Activated naive CD4-positive, alpha-beta T cell treated with anti-CD3 and anti-CD28 coated beads, Interleukin-2, amount 50 U/mL, for 24 hours (primary cell): ENCODE results near the gene MCF2L.

Source experiments
- H3K27ac Mint-ChIP-seq: one replicate; pipeline ENCODE4 v1.8.0; 2021; ENCODE audit warnings: mild to moderate bottlenecking, mixed read lengths
- H3K27me3 Mint-ChIP-seq: one replicate; pipeline ENCODE4 v1.8.0; 2021; ENCODE audit warnings: mixed read lengths
- H3K36me3 Mint-ChIP-seq: one replicate; pipeline ENCODE4 v1.8.0; 2021; ENCODE audit warnings: mixed read lengths
- H3K4me1 Mint-ChIP-seq: one replicate; pipeline ENCODE4 v1.8.0; 2021; ENCODE audit warnings: mixed read lengths
- H3K4me3 Mint-ChIP-seq: one replicate; pipeline ENCODE4 v1.8.0; 2021; ENCODE audit warnings: mild to moderate bottlenecking, mixed read lengths
- H3K9me3 Mint-ChIP-seq: one replicate; pipeline ENCODE4 v1.8.0; 2021; ENCODE audit warnings: mixed read lengths

Gene MCF2L

DNA sequence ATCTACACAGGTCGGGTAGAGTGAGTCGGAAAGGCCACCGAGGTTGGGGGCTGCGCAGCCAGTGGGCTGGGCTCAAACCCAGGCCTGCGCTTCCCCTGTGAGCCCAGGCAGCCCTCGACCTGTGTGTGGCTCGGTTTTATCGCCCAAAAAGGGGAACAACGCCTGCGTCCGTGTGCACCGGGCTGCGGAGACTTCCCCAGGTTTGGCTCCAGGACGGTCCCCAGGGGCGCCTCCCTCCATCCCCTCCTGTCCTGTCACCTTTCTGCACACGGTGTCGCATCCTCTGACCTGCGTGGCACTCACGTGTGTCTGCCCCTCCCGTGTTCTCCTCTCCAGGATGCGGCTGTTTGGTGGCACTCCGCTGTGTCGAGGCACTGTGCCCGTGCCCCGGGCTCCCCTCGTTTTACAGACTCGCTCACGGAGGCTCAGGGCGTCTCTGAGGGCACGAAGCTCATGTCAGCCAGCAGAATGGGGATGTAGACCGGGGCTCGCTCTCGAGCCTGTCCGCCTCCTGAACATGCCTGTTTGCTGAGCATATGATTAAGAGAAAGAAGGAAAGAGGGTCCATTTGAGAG, 25.9 kb downstream of the MCF2L start:
- H3K4me1 Mint-ChIP-seq, result peaks cover under 1% of the 10 kb centered on the region
- no peaks in the 10 kb centered on the region for H3K27me3 Mint-ChIP-seq
- H3K36me3 Mint-ChIP-seq, result no peaks in the 10 kb centered on the region
- no peaks in the 10 kb centered on the region for H3K9me3 Mint-ChIP-seq
- H3K27ac Mint-ChIP-seq, result no peak overlapping the region
- H3K4me3 Mint-ChIP-seq, result no peak overlapping the region

DNA sequence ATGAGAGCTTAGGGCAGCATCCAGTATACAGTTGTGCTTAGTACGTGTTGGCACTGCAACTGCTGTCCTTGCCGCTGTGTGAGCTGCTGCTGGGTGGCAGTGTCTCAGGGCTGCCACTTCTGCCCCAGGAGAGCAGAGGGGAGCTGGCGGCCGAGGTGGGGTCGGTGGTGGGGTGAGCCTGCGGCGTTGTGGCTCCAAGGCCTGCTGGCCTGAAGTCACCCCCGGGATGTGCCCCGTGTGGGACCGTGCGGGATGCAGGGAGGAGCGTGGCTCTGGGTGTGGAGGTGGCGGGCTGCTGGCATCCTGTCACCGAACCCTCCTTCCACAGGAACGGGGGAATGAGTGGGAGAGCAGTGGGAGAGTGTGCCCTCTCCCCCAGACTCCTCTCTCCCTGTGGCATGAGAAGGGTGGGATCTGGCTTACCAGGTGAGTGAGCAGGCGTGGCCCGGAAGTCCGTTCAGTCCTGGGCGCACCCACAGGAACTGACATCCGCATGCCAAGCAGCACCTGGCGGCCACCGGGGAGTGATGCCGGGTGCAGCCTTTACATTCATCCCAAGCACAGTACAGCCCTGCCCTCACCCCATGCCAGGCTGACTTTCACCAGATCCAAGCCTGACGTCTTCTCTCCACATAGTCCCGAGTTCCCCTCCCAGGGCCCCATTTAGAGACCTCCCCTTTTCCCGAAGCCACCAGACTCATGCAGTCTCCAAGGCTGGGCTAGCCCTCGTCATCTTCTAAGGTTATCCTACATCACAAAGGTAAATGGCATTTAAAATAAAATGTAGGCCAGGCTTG, 26.6 kb downstream of the MCF2L start:
- no peaks in the 10 kb centered on the region for H3K9me3 Mint-ChIP-seq
- H3K4me1 Mint-ChIP-seq, result peaks cover 5% of the 10 kb centered on the region
- no peaks in the 10 kb centered on the region for H3K27me3 Mint-ChIP-seq
- no peaks in the 10 kb centered on the region for H3K36me3 Mint-ChIP-seq
- H3K27ac Mint-ChIP-seq, result no peak overlapping the region
- H3K4me3 Mint-ChIP-seq, result no peak overlapping the region

DNA sequence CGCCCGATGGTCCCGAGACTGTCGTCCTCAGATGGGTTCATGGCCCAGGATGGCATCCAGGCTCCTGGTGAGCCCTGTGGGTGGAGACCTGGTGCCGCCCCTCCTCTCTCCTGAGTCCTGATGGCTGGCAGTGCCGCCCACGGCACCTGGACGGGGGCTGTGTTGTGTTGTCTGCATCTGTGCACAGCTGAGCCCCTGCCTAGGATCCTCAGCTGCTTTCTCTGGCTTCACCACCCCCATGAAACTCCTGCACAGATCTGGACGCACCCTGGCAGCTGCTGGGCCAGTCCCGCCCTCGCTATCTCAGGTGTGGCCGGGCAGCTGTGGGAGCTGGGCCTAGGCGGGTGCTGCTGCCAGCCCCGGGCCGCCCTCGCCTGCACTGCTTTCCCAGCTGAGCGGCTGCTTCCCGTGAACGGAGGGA, 27.7 kb downstream of the MCF2L start:
- no peak overlapping the region for H3K27ac Mint-ChIP-seq
- no peaks in the 10 kb centered on the region for H3K36me3 Mint-ChIP-seq
- H3K4me3 Mint-ChIP-seq, result no peak overlapping the region
- H3K27me3 Mint-ChIP-seq, result no peaks in the 10 kb centered on the region
- peaks cover 5% of the 10 kb centered on the region for H3K4me1 Mint-ChIP-seq
- no peaks in the 10 kb centered on the region for H3K9me3 Mint-ChIP-seq

DNA sequence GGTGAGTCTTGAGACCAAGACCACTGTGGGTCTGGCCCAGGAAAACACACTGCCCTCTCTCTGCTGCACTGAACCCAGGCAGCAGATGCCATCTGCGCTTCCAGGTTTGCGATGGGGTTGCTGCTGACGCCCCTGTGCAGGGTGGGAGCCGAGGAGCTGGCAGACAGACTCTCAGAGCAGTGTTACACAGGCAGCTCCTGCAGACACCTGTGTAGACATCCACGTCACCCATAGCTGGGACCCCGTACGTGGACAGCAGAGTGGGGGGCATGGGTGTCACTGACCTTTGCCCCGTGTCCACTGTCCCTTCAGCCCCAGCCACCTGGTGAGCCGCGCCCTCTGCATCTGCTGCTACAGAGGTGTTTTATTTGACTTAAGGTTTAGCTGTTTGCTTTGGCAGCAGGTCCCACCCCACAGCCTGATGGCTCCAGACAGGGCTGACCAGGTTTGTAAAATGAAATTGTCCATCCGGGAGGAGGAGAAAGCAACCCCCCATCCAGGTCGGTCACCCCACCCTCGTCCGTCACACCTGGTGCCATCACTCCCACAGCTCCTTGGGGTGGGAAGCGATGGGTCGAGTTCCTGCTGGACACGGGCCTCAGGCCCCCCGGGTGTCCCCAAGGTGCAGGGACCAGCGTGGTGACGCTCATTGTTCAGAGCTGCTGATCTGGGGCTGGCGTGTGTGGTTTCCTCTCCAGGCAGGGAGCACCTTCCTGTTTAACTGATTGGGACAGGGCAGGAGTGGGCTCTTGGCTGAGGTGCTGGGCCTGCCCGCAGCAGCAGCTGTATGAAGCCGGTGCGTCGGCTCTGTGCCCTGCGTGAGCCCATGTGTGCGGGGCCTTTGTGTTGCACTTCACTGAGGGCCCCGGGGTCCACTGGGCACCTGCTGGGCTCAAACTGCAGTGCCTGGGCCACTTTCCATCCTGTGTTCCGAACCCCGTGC, 28.4 kb downstream of the MCF2L start:
- H3K4me3 Mint-ChIP-seq, result no peak overlapping the region
- no peaks in the 10 kb centered on the region for H3K27me3 Mint-ChIP-seq
- H3K36me3 Mint-ChIP-seq, result no peaks in the 10 kb centered on the region
- H3K9me3 Mint-ChIP-seq, result no peaks in the 10 kb centered on the region
- H3K27ac Mint-ChIP-seq, result no peak overlapping the region
- peaks cover 5% of the 10 kb centered on the region for H3K4me1 Mint-ChIP-seq

DNA sequence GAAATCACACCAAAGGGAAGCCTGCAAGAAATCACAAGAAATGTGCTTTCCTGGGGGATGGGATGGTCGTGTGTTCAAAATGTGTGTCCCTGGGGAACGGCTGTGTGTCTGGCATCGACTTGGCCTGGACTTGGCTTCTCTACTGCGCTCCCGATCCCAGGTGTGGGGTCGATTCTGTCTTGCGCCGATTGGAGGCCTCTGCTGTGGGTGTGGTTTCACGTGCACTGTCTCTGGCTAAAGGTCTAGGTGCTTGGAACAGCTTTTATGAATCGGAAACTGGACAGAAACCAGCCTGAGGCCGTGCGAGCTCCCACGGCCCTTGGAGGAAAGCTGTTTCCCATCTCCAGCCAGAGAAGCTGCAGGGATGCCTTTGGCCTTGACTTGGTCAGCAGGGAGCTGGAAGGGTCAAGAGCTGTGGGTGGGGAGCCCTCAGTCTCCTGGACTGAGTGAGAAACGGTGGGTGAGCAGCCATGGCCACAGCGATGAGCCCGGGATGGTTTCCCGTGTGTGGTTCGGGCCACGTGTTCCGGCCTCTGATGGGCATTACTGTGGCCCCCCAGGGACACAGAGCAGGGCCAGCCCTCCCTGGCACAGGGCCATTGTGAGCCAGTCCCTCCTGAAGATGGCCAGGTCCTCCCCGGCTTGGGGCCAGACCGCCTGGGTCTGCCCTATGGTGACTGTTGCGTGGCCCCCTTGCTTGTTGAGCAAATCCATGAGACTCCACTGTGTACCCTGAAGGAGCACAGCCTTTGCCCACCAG, 29.7 kb downstream of the MCF2L start:
- H3K36me3 Mint-ChIP-seq, result no peaks in the 10 kb centered on the region
- H3K4me1 Mint-ChIP-seq, result peaks cover 5% of the 10 kb centered on the region
- H3K27ac Mint-ChIP-seq, result no peak overlapping the region
- no peaks in the 10 kb centered on the region for H3K9me3 Mint-ChIP-seq
- H3K4me3 Mint-ChIP-seq, result no peak overlapping the region
- no peaks in the 10 kb centered on the region for H3K27me3 Mint-ChIP-seq

DNA sequence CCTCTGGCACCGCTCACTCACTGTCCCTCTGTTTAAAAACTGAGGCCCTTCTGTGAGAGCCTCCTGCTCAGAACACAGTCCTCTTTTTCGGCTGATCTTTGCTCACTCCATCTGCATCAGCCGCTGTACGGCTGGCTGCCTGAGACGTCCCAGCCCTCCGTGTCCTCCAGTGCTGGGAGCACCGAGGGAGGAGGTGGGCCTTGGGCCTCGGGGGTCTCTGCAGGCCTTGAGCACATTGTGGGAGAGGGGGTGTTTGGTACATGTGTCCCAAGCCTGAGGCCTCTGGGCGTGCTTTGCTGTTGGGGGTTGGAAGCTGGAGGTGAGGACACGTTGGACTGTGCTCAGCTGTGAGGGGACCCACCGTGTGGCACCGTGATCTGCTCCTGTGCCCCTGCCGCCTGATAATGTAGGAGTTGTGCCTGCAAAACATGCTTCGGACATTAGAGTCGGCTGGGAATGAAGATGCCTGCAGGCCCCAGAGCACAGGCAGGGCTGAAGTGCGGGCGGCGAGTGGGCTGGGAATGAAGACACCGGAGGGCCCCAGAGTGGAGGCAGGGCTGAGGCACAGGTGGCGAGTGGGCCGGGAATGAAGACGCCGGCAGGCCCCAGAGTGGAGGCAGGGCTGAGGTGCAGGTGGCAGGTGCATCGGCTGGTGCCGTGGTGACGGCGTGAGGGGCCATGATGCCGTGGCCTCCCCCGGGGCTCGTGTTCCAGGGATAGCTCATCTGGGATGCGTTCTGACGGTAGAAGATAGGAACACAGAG, 30.6 kb downstream of the MCF2L start:
- H3K4me3 Mint-ChIP-seq, result no peak overlapping the region
- peaks cover 5% of the 10 kb centered on the region for H3K4me1 Mint-ChIP-seq
- H3K36me3 Mint-ChIP-seq, result no peaks in the 10 kb centered on the region
- H3K27ac Mint-ChIP-seq, result no peak overlapping the region
- H3K27me3 Mint-ChIP-seq, result no peaks in the 10 kb centered on the region
- no peaks in the 10 kb centered on the region for H3K9me3 Mint-ChIP-seq

DNA sequence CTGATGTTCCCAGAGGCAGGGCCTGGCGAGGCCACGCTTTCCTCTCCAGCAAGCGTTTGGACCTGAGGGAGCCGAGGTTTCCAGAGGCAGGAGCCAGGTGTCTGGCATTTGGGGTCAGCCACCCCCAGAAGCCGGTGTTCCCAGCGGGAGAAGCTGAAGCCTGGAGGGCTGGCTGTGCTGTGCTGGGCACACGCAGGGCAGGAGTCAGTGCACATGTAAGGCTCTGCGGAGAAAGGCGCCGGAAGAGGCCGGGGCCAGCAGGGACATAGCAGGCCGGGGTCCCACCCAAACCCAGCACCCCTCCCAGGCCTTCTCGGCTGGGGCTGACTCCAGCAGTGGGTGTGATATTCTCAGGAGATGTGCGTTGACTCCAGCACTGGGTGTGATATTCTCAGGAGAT, 31.6 kb downstream of the MCF2L start:
- Mint-ChIP-seq H3K9me3 (no peaks in the 10 kb centered on the region), H3K4me1 (peaks cover 8% of the 10 kb centered on the region), H3K27ac (no peak overlapping the region), H3K27me3 (no peaks in the 10 kb centered on the region), H3K36me3 (no peaks in the 10 kb centered on the region), H3K4me3 (no peak overlapping the region)

DNA sequence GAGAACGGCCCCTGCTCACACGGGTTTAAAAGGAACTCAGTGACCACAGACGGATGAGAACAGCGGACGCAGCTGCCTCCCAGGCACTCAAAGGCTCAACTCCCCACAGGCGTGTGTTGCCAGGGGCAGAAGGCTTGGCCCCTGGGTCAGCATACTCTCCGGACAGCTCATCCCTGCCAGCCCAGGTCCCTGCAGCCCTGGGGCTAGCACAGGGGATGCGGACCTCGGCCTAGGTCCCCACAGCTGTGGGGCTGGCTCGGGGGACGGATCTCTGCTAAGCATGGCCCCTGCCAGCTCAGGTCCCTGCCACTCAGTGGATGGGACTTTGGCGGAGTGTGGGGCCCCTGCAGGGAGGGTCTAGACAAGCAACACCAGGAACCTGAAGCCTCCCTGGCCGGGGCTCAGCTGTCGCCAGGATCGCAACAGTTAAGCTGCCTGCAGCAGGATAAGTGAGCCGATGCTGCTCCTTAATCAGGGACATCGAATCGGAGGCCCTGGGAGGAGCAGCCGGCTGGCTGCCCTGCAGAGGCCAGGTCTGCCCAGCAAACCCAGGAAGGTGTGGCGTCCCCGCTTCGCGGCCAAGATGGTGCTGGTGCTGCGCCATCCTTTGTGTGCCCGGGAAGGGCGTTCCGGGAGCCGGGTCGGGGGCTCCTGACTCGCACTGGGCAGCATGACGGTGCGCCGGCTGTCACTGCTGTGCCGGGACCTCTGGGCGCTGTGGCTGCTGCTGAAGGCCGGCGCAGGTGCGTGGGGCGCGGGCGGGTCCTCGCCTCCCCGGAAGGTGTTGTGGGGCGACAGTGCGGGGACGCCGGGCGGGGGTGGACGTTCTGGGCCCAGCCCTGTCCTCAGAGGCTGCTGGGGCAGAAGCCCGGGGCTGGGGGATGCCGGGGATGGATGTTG, 32.5 kb downstream of the MCF2L start:
- H3K27ac Mint-ChIP-seq, result no peak overlapping the region
- H3K4me1 Mint-ChIP-seq, result peaks cover 9% of the 10 kb centered on the region
- H3K9me3 Mint-ChIP-seq, result no peaks in the 10 kb centered on the region
- no peaks in the 10 kb centered on the region for H3K27me3 Mint-ChIP-seq
- no peaks in the 10 kb centered on the region for H3K36me3 Mint-ChIP-seq
- H3K4me3 Mint-ChIP-seq, result no peak overlapping the region

DNA sequence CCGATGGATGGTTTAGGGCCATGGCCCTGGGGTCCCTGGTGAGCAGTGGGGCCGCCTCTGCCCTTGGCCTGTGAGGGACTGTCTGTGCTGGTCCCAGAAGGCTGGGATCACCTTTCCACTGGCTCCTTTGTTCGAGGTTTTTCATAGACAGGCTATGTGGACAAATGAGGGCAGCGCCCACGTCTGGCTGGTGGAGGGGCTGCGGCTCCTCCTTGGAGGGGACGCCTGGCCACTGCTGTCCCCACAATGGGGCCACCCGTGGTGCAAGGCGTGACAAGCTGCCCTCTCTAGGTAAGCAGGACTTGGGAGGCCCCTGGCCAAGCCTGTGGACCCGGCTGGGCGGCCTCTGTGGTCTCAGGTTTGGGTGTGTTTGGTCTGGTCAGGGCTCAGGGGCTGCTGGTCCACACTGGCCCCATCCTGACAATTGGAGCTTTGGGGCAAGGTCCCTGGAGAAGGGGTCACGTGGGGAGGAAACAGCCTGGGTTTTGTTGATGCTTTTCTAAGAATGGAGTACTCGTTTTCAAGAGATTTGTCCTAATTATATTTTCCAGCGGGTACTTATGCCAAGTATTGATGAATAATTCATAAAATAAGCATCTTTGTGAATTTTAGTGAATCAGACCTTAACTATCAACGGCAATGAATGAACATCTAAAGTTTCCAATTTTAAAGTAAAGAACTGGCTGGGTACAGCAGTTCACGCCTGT, 33.3 kb downstream of the MCF2L start:
- H3K4me1 Mint-ChIP-seq, result peaks cover 9% of the 10 kb centered on the region
- no peaks in the 10 kb centered on the region for H3K36me3 Mint-ChIP-seq
- H3K27me3 Mint-ChIP-seq, result no peaks in the 10 kb centered on the region
- H3K9me3 Mint-ChIP-seq, result no peaks in the 10 kb centered on the region
- no peak overlapping the region for H3K4me3 Mint-ChIP-seq
- no peak overlapping the region for H3K27ac Mint-ChIP-seq

DNA sequence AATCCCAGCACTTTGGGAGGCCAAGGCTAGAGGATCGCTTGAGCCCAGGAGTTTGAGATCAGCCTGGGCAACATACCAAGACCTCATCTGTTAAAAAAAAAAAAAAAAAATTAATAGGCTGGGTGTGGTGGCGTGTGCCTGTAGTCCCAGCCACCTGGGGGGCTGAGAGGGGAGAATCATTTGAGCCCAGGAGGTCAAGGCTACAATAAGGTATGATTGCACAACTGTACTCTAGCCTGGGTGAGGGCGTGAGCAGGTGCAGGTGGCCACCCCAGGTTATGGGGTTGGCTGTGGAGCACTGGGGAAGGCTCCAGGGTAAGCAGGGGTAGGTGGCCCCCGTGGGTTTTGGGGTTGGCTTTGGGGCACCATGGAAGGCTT, 33.9 kb downstream of the MCF2L start:
- H3K4me1 Mint-ChIP-seq, result peaks cover 9% of the 10 kb centered on the region
- H3K27me3 Mint-ChIP-seq, result no peaks in the 10 kb centered on the region
- no peak overlapping the region for H3K4me3 Mint-ChIP-seq
- H3K36me3 Mint-ChIP-seq, result no peaks in the 10 kb centered on the region
- no peaks in the 10 kb centered on the region for H3K9me3 Mint-ChIP-seq
- no peak overlapping the region for H3K27ac Mint-ChIP-seq

DNA sequence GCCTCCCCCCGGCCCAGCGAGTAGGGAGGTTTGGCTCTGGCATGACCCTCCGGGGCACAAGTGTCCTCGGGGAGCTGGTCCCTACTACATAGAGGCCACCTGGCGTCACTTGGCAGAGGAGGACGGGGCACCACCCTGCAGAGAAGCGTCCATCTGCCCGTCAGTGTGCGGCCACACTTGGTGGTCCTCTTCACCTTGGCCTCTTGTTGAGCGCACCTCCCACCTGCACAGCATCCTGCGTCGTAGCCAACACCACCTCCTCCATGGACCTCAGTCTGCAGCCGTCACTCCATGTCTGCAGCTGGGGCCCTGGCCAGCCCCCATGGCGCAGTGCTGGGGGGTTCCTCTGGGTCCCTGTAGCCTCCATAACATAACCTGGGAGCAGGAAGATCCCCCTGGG, 35.1 kb downstream of the MCF2L start:
- no peaks in the 10 kb centered on the region for H3K36me3 Mint-ChIP-seq
- peaks cover 9% of the 10 kb centered on the region for H3K4me1 Mint-ChIP-seq
- H3K27ac Mint-ChIP-seq, result no peak overlapping the region
- no peaks in the 10 kb centered on the region for H3K9me3 Mint-ChIP-seq
- H3K4me3 Mint-ChIP-seq, result no peak overlapping the region
- H3K27me3 Mint-ChIP-seq, result no peaks in the 10 kb centered on the region

DNA sequence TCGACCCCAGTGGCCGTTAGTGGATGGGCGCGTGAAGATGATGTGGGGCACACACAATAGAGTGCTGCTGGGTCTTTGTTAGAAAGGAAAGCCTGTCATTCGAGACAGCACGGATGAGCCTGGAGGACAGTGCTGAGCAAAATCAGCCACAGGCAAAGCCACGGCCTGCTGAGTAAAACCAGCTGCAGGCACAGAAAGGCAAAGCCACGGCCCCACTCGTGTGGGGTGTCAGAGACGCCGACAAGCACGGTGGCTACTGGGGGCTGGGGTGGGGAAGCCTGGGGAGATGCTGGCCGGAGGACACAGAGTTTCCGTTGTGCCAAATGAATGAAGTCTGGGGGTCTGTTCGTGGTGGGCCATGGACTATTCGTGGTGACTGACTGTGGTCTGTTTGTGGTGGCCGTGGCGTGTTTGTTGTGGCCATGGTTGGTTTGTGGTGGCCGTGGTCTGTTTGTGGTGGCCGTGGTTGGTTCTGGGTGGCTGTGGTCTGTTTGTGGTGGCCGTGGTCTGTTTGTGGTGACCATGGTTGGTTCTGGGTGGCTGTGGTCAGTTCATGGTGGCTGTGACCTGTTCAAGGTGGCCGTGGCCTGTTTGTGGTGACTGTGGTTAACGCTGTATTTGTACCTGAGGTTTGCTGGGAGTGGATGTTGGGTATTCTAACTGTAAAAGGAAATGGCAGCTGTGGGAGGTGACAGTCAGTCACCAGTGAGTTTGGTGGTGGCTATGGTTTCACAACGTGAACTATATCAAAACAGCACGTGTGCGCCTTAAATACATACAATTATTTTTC, 36.3 kb downstream of the MCF2L start:
- peak overlapping the region; percentile 81 for H3K27ac Mint-ChIP-seq
- H3K4me1 Mint-ChIP-seq, result peaks cover 5% of the 10 kb centered on the region
- no peak overlapping the region for H3K4me3 Mint-ChIP-seq
- H3K9me3 Mint-ChIP-seq, result no peaks in the 10 kb centered on the region
- no peaks in the 10 kb centered on the region for H3K27me3 Mint-ChIP-seq
- H3K36me3 Mint-ChIP-seq, result no peaks in the 10 kb centered on the region

DNA sequence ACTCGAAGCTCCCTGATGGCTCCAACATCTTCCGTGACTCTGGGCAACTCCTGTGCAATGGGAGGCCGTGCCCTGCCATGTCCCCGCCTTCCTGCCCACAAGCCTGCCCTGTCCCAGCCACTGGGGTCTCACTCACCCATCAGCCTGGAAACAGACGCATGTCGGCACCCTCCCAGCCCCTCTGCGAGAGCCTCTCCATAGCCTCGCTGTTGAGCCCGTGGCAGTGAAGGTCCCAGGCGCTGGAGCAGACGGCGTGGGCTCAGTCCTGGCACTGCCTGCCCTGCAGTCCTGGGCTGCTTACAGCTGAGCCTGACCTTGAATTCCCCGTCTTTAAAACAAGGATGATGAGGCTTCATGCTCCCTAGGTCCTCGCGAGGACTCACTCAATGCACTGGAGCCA, 37.0 kb downstream of the MCF2L start:
- H3K4me1 Mint-ChIP-seq, result peaks cover 7% of the 10 kb centered on the region
- H3K27ac Mint-ChIP-seq, result no peak overlapping the region
- H3K4me3 Mint-ChIP-seq, result no peak overlapping the region
- H3K27me3 Mint-ChIP-seq, result no peaks in the 10 kb centered on the region
- no peaks in the 10 kb centered on the region for H3K36me3 Mint-ChIP-seq
- no peaks in the 10 kb centered on the region for H3K9me3 Mint-ChIP-seq
